Ramos (cell line): ENCODE results near the gene USP24.
"Not testable (repeated sequence)": the region's sequence is repeated elsewhere in the genome, so short reads cannot be mapped to it uniquely, and the experiment has no call there.

Source experiments
- in situ Hi-C: fragments of 300-500 bp; cut with MboI; formaldehyde crosslinking; loops from one replicate; pipeline ENCODE4 v1.14.3; 2022; ENCODE audit warnings: low sequenced_read_pairs; ENCODE audit not compliant: unreplicated experiment

USP24 gene

GRCh38 chr1:55044617-55045397 is 170.4 kb downstream of the USP24 start:
- in situ Hi-C loops: no loop called here

- in situ Hi-C loops: no loop called here
These were observed 171.4 kb downstream of the USP24 start for GRCh38 chr1:55043726-55044125.

- in situ Hi-C loops: no loop called here
These were observed 172.2 kb downstream of the USP24 start for GRCh38 chr1:55043011-55043410.

GRCh38 chr1:55041613-55042012 is 173.6 kb downstream of the USP24 start:
- in situ Hi-C loops: no loop called here

- in situ Hi-C loops: no loop called here
These were observed 174.2 kb downstream of the USP24 start for GRCh38 chr1:55040933-55041494.

- in situ Hi-C loops: no loop called here
These were observed 174.9 kb downstream of the USP24 start for GRCh38 chr1:55040083-55040932.

GRCh38 chr1:55039342-55040082 is 175.7 kb downstream of the USP24 start, which contains the start of gene PCSK9:
TSS of gene PCSK9 (plus strand) at chr1:55039548. CDS start at chr1:55039838, 290 bp downstream.
- in situ Hi-C loops: no loop called here

- in situ Hi-C loops: no loop called here
These were observed 176.2 kb downstream of the USP24 start for GRCh38 chr1:55038974-55039341.

- in situ Hi-C loops: no loop called here
These were observed 176.7 kb downstream of the USP24 start for GRCh38 chr1:55038552-55038838.

- in situ Hi-C loops: no loop called here
These were observed 177.2 kb downstream of the USP24 start for GRCh38 chr1:55037733-55038551.

GRCh38 chr1:55035904-55036303 is 179.3 kb downstream of the USP24 start:
- in situ Hi-C loops: no loop called here

- in situ Hi-C loops: no loop called here
These were observed 180.6 kb downstream of the USP24 start for GRCh38 chr1:55034476-55035133.

GRCh38 chr1:55033265-55033614 is 181.9 kb downstream of the USP24 start:
- in situ Hi-C loops: no loop called here

- in situ Hi-C loops: not testable (repeated sequence)
These were observed 184.1 kb downstream of the USP24 start for GRCh38 chr1:55031098-55031497.

- in situ Hi-C loops: not testable (repeated sequence)
These were observed 188.5 kb downstream of the USP24 start for GRCh38 chr1:55026682-55027081.

- in situ Hi-C loops: not testable (repeated sequence)
These were observed 191.0 kb downstream of the USP24 start for GRCh38 chr1:55024163-55024562.

- in situ Hi-C loops: no loop called here
These were observed 193.1 kb downstream of the USP24 start for GRCh38 chr1:55021942-55022546.

GRCh38 chr1:55018395-55018794 is 196.8 kb downstream of the USP24 start:
- in situ Hi-C loops: no loop called here
